H1 (cell line): ENCODE measurements around the gene TPRG1L. TPM values are rescaled to one million over a fixed set of nuclear protein-coding genes. Genes with fewer than 3 reads are reported as not detected.

Experiments
- CTCF ChIA-PET: fragments of 300-600 bp; sonication (Branson Sonifier 250); formaldehyde crosslinking; loops from one replicate; lab custom pipeline; 2021; ENCODE audit not compliant: partially characterized antibody; lab: Charles Lee
- POLR2A ChIA-PET: fragments of 300-600 bp; sonication (Branson Sonifier 250); formaldehyde crosslinking; loops from one replicate; lab custom pipeline; 2021; ENCODE audit warnings: inconsistent platforms; ENCODE audit not compliant: partially characterized antibody; lab: Charles Lee
- DNase-seq, 2 experiments: peaks; one replicate each; pipeline versions ENCODE4 v3.0.0 to v3.0.0-alpha.2; 2010 to 2022; ENCODE audit warnings: low spot score in 2 of 2, low read depth in 1 of 2, mixed read lengths in 1 of 2
- FAIRE-seq: peaks from 2 replicates; lab custom pipeline; 2011; peaks lifted over from hg19 to GRCh38; lab: Jason Lieb, UNC
- H2AFZ ChIP-seq: 2 replicates; pipeline ENCODE4 v1.8.1; 2012; ENCODE audit warnings: low read length, inconsistent platforms
- H2AK5ac ChIP-seq: 2 replicates; pipeline ENCODE4 v1.6.1; 2013; ENCODE audit warnings: low read depth, low read length
- H2BK120ac ChIP-seq: replicated peaks from 2 replicates; pipeline ENCODE3; 2013; ENCODE audit warnings: low read depth, low read length, inconsistent platforms
- H2BK12ac ChIP-seq: 2 replicates; pipeline ENCODE4 v1.6.1; 2013; ENCODE audit warnings: low read depth, low read length
- H2BK15ac ChIP-seq: 2 replicates; pipeline ENCODE4 v1.6.1; 2013; ENCODE audit warnings: low read length
- H2BK20ac ChIP-seq: 2 replicates; pipeline ENCODE4 v1.6.1; 2013; ENCODE audit warnings: low read length
- H2BK5ac ChIP-seq: 2 replicates; pipeline ENCODE4 v1.6.1; 2013; ENCODE audit warnings: low read depth, low read length
- H3K14ac ChIP-seq: 2 replicates; pipeline ENCODE4 v1.6.1; 2013; ENCODE audit warnings: inconsistent platforms; ENCODE audit not compliant: insufficient read length
- H3K18ac ChIP-seq: 2 replicates; pipeline ENCODE4 v1.6.1; 2013; ENCODE audit warnings: low read length; ENCODE audit errors: extremely low read depth
- H3K23ac ChIP-seq: 2 replicates; pipeline ENCODE4 v1.6.1; 2013; ENCODE audit warnings: inconsistent platforms; ENCODE audit not compliant: insufficient read length
- H3K23me2 ChIP-seq: 2 replicates; pipeline ENCODE4 v1.6.1; 2013; ENCODE audit warnings: low read depth, low read length
- H3K27ac ChIP-seq: 2 replicates; pipeline ENCODE4 v1.6.1; 2011; ENCODE audit warnings: low read depth, low read length, inconsistent platforms
- H3K27me3 ChIP-seq, 4 experiments: replicated peaks in 1 of 4; 1 replicate in 1 of 4; 2 replicates in 3 of 4; pipeline versions ENCODE4 v1.6.1 to v1.8.1; 2011 to 2013; ENCODE audit warnings: low read length in 3 of 4, mild to moderate bottlenecking in 3 of 4, inconsistent platforms in 2 of 4, mixed read lengths in 2 of 4, moderate library complexity in 1 of 4; ENCODE audit not compliant: control insufficient read depth in 3 of 4, insufficient read depth in 3 of 4; ENCODE audit errors: extremely low read depth in 1 of 4
- H3K36me3 ChIP-seq, 4 experiments: 2 replicates each; pipeline versions ENCODE4 v1.6.1 to v1.8.1; 2011 to 2013; ENCODE audit warnings: mild to moderate bottlenecking in 4 of 4, low read length in 3 of 4, moderate library complexity in 2 of 4, control low read depth in 1 of 4, inconsistent platforms in 1 of 4; ENCODE audit not compliant: insufficient read depth in 4 of 4, control insufficient read depth in 2 of 4
- H3K4ac ChIP-seq: replicated peaks from 2 replicates; pipeline ENCODE3; 2013; ENCODE audit warnings: low read length, low read depth, mixed read lengths, inconsistent platforms; ENCODE audit not compliant: insufficient read length
- H3K4me1 ChIP-seq, 4 experiments: replicated peaks in 1 of 4; 1 replicate in 1 of 4; 2 replicates in 3 of 4; pipeline versions ENCODE4 v1.6.1 to v1.8.1; 2011 to 2013; ENCODE audit warnings: low read length in 3 of 4, inconsistent platforms in 2 of 4, mixed read lengths in 1 of 4; ENCODE audit not compliant: insufficient read depth in 4 of 4, control insufficient read depth in 3 of 4
- H3K4me2 ChIP-seq, 2 experiments: 2 replicates each; pipeline versions ENCODE4 v1.6.1 to v1.8.1; 2011 to 2013; ENCODE audit warnings: low read depth in 2 of 2, low read length in 2 of 2, control low read depth in 1 of 2, inconsistent platforms in 1 of 2, mild to moderate bottlenecking in 1 of 2; ENCODE audit not compliant: insufficient read depth in 1 of 2
- H3K4me3 ChIP-seq, 4 experiments: fragments of 200-600, 300-600 bp in 1 of 4; sonication (generic), shearing (Covaris generic), sonication (Bioruptor Twin) in 1 of 4; 2 replicates each; pipeline versions ENCODE4 v1.5.1 to v1.8.1; 2011 to 2016; ENCODE audit warnings: low read length in 4 of 4, low read depth in 3 of 4, control low read depth in 2 of 4, inconsistent platforms in 2 of 4, mild to moderate bottlenecking in 2 of 4, mixed read lengths in 1 of 4, moderate library complexity in 1 of 4; ENCODE audit not compliant: insufficient read depth in 2 of 4; ENCODE audit errors: extremely low read depth in 1 of 4
- H3K56ac ChIP-seq: replicated peaks from 2 replicates; pipeline ENCODE3; 2013; ENCODE audit warnings: low read depth, mild to moderate bottlenecking, mixed read lengths, low read length, inconsistent platforms; ENCODE audit not compliant: insufficient read length
- H3K79me1 ChIP-seq: 2 replicates; pipeline ENCODE4 v1.6.1; 2013; ENCODE audit warnings: low read depth, low read length, control low read depth
- H3K79me2 ChIP-seq, 2 experiments: 2 replicates each; pipeline versions ENCODE4 v1.6.1 to v1.8.1; 2012 to 2013; ENCODE audit warnings: low read length in 2 of 2, mild to moderate bottlenecking in 2 of 2, inconsistent platforms in 1 of 2; ENCODE audit not compliant: insufficient read depth in 2 of 2, control insufficient read depth in 1 of 2
- H3K9ac ChIP-seq, 4 experiments: replicated peaks in 1 of 4; 1 replicate in 1 of 4; 2 replicates in 3 of 4; pipeline versions ENCODE4 v1.6.1 to v1.8.1; 2011 to 2013; ENCODE audit warnings: low read depth in 3 of 4, low read length in 3 of 4, control low read depth in 2 of 4, mild to moderate bottlenecking in 2 of 4, moderate library complexity in 2 of 4, inconsistent platforms in 1 of 4; ENCODE audit errors: extremely low read depth in 1 of 4
- H3K9me3 ChIP-seq, 2 experiments: 2 replicates each; pipeline versions ENCODE4 v1.6.1 to v1.8.1; 2012 to 2013; ENCODE audit warnings: mild to moderate bottlenecking in 2 of 2, moderate library complexity in 2 of 2, control low read depth in 1 of 2, inconsistent platforms in 1 of 2, low read depth in 1 of 2, low read length in 1 of 2, mixed read lengths in 1 of 2; ENCODE audit not compliant: insufficient read depth in 2 of 2
- H4K20me1 ChIP-seq, 2 experiments: replicated peaks in 1 of 2; 2 replicates each; pipeline versions ENCODE3 to v1.8.1; 2011 to 2013; ENCODE audit warnings: inconsistent platforms in 2 of 2, low read length in 2 of 2, mild to moderate bottlenecking in 1 of 2; ENCODE audit not compliant: insufficient read depth in 2 of 2, control insufficient read depth in 1 of 2
- H4K5ac ChIP-seq: 2 replicates; pipeline ENCODE4 v1.6.1; 2013; ENCODE audit warnings: low read length, low read depth, mixed read lengths, inconsistent platforms; ENCODE audit not compliant: insufficient read length
- H4K8ac ChIP-seq: 2 replicates; pipeline ENCODE4 v1.8.0; 2013; ENCODE audit warnings: mild to moderate bottlenecking, moderate library complexity, low read length, inconsistent platforms; ENCODE audit not compliant: insufficient read depth; ENCODE audit errors: extremely low read depth
- H4K91ac ChIP-seq: replicated peaks from 2 replicates; pipeline ENCODE3; 2013; ENCODE audit warnings: low read length, mixed read lengths, inconsistent platforms; ENCODE audit not compliant: insufficient read length
- CBX8 ChIP-seq: fragments of 300-800, 300-1000 bp; sonication (generic); IDR thresholded peaks from 2 replicates; pipeline ENCODE4 v1.7.1; 2016; ENCODE audit warnings: low read depth, low read length, borderline replicate concordance
- CHD1 ChIP-seq: IDR thresholded peaks from 2 replicates; pipeline ENCODE4 v1.6.1; 2012; ENCODE audit warnings: low read depth, low read length, improper control_type of control experiment
- HDAC6 ChIP-seq: IDR thresholded peaks from one replicate; pipeline ENCODE4 v1.7.1; 2012; ENCODE audit warnings: low read depth, mild to moderate bottlenecking, inconsistent platforms, low read length, moderate library complexity
- TAF1 ChIP-seq: IDR thresholded peaks from 2 replicates; pipeline ENCODE4 v1.6.1; 2011; ENCODE audit warnings: mild to moderate bottlenecking, low read depth, low read length
- TAF7 ChIP-seq: optimal IDR thresholded peaks from 2 replicates; pipeline ENCODE3; 2011; ENCODE audit warnings: low read depth, mild to moderate bottlenecking, inconsistent platforms, low read length, moderate library complexity, borderline replicate concordance
- ZNF274 ChIP-seq: IDR thresholded peaks from 2 replicates; pipeline ENCODE4 v1.7.0; 2012; ENCODE audit warnings: low read length, borderline replicate concordance; ENCODE audit errors: extremely low read depth
- WGBS, 2 experiments: shearing (Covaris generic) in 1 of 2; methylation state at CpG; one replicate each; pipeline versions ENCODE4 v1.1.6 to v1.1.7; 2013 to 2015; ENCODE audit warnings: low lambda C conversion rate in 2 of 2, mixed read lengths in 2 of 2, inconsistent platforms in 1 of 2, low coverage in 1 of 2, missing lambda C conversion rate in 1 of 2; ENCODE audit not compliant: insufficient replicate concordance in 2 of 2, insufficient coverage in 1 of 2, insufficient read length in 1 of 2; ENCODE audit errors: extremely low coverage in 1 of 2, missing lambda C conversion rate in 1 of 2; 5-methylcytosine and 5-hydroxymethylcytosine counted together
- polyA plus RNA-seq, 7 experiments: library from polyadenylated mRNA; depleted of rRNA in 3 of 7; stranded (reverse) in 5 of 7; unstranded in 2 of 7; fragments of >200 nt in 5 of 7; fragments of 200-250 nt in 2 of 7; gene quantifications; 1 replicate in 5 of 7; 2 replicates in 1 of 7; 4 replicates in 1 of 7; pipeline versions ENCODE4 v1.2.1 to v1.2.3, GENCODE V29; 2011 to 2013; ENCODE audit warnings: missing spikeins in 2 of 7, mixed read lengths in 2 of 7
- total RNA-seq: library from RNA; stranded (reverse); fragmentation: NEBNext Ultra II Directional; extraction: Animal tissue kit (Norgen Biotek cat#: 25700); gene quantifications from 2 replicates; pipeline ENCODE4 v1.2.1, GENCODE V29; 2021

TPRG1L gene
- total and polyA plus RNA-seq, 2 of the 8 experiments (the other 6 are each of a cell fraction or from before 2014, with no cell fraction given): 21.7 to 22.3 TPM

- 83% methylated on average over 16 of the region's 16 CpGs; no CpG with 5 or more reads in 1 of the 2 experiments for WGBS, 2 experiments
- Histone ChIP-seq H3K56ac (no peak overlapping the region), H2BK12ac (no peak overlapping the region), H2BK20ac (no peak overlapping the region), H3K9ac (no peak overlapping the region), H3K79me1 (no peaks in the 10 kb centered on the region), H2BK120ac (no peak overlapping the region), H3K14ac (no peak overlapping the region), H3K4me2 (no peak overlapping the region), H3K18ac (no peak overlapping the region), H4K91ac (no peak overlapping the region), H3K23ac (no peak overlapping the region), H3K4ac (no peak overlapping the region), H4K8ac (no peak overlapping the region), H3K36me3 (no peaks in the 10 kb centered on the region), H3K27me3 (peaks cover 0 to 11% (median 3%) of the 10 kb centered on the region in 4 experiments; a peak in 5 of 7 replicates), H2BK5ac (no peak overlapping the region), H4K20me1 (no peaks in the 10 kb centered on the region), H3K4me1 (peaks cover 0 to 9% (median 3%) of the 10 kb centered on the region in 4 experiments; a peak in 3 of 7 replicates), H3K9me3 (no peaks in the 10 kb centered on the region), H3K79me2 (no peaks in the 10 kb centered on the region), H2BK15ac (no peak overlapping the region), H4K5ac (no peak overlapping the region), H2AFZ (no peak overlapping the region), H2AK5ac (no peak overlapping the region), H3K4me3 (no peak overlapping the region), H3K27ac (no peak overlapping the region), H3K23me2 (no peaks in the 10 kb centered on the region)
- CTCF ChIA-PET: interaction anchor here (0.7 to 1.8 kb wide), 5 partner anchors 10 to 210 kb away, joined by 3 to 7 read pairs (median 5); partner anchors contain the start of gene TP73
- POLR2A ChIA-PET: no interaction called here
- no peak for DNase-seq
- no peak for FAIRE-seq
- no peak for TF ChIP-seq TAF7
- TF ChIP-seq CBX8: no peak
- no peak for TF ChIP-seq CHD1
- TF ChIP-seq ZNF274: no peak
- TF ChIP-seq TAF1: no peak
- no peak for TF ChIP-seq HDAC6
These were observed 37.4 kb downstream of the TPRG1L start for GRCh38 chr1:3662080-3662671.
